PFSK-1 (cell line): ENCODE measurements around the gene B4GALNT4.

Experiments used
- FOXP2 ChIP-seq: optimal IDR thresholded peaks from 2 replicates; pipeline ENCODE3; 2011; ENCODE audit warnings: borderline replicate concordance, control low read depth, inconsistent platforms; ENCODE audit not compliant: insufficient read depth; ENCODE audit errors: extremely low read length, extremely low read depth
- POLR2AphosphoS5 ChIP-seq: IDR thresholded peaks from 2 replicates; pipeline ENCODE4 v1.6.1; 2012; ENCODE audit warnings: low read depth, mild to moderate bottlenecking, control low read depth, low read length, moderate library complexity
- REST ChIP-seq, 2 experiments: IDR thresholded peaks; 2 replicates each; pipeline versions ENCODE4 v1.6.1 to v1.8.0; 2011 to 2012; ENCODE audit warnings: low read depth in 2 of 2, low read length in 2 of 2, control low read depth in 1 of 2, inconsistent platforms in 1 of 2, mild to moderate bottlenecking in 1 of 2, moderate library complexity in 1 of 2; ENCODE audit not compliant: insufficient read depth in 1 of 2
- SIN3A ChIP-seq: IDR thresholded peaks from 2 replicates; pipeline ENCODE4 v1.6.1; 2012; ENCODE audit warnings: mild to moderate bottlenecking, low read length, moderate library complexity, borderline replicate concordance; ENCODE audit not compliant: insufficient read depth
- TAF1 ChIP-seq: IDR thresholded peaks from 2 replicates; pipeline ENCODE4 v1.6.1; 2012; ENCODE audit warnings: low read length, control low read depth, borderline replicate concordance; ENCODE audit not compliant: insufficient read depth

Gene B4GALNT4

GRCh38 chr11:425301-425700 is 56.0 kb downstream of the B4GALNT4 start:
- no peak for TF ChIP-seq TAF1
- TF ChIP-seq REST (IDR thresholded peaks at IDR 0.05; ENCODE audit: insufficient read depth in 1 of 2, low read depth in 2 of 2, low read length in 2 of 2): no peak
- TF ChIP-seq POLR2AphosphoS5: no peak
- no peak for TF ChIP-seq FOXP2
- no peak for TF ChIP-seq SIN3A

- no peak for TF ChIP-seq TAF1
- TF ChIP-seq SIN3A: no peak
- no peak for TF ChIP-seq POLR2AphosphoS5
- TF ChIP-seq FOXP2: no peak
- TF ChIP-seq REST (IDR thresholded peaks at IDR 0.05; ENCODE audit: insufficient read depth in 1 of 2, low read depth in 2 of 2, low read length in 2 of 2): no peak
Observed at GRCh38 chr11:426851-427250, 57.6 kb downstream of the B4GALNT4 start.

DNA sequence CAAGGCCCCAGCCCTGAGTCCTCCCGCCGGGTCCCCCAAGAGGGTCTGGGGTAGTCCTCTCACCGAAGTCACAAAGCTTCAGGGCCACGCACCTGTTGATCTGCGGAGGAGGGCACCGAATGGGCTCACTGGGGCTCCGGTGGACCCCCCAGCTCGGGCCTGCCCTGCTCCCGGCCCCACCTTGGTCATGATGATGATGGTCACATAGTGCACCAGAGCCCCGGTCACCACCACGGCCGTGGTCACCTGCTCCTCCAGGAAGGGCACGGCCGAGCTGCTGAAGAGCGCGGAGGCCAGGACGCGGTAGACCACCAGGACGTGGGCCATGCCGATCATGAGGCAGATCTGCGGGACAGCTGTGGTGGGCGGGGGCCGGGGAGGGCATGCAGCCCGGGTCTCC is 59.0 kb downstream of the B4GALNT4 start:
- TF ChIP-seq REST (IDR thresholded peaks at IDR 0.05; ENCODE audit: insufficient read depth in 1 of 2, low read depth in 2 of 2, low read length in 2 of 2) (no peak), POLR2AphosphoS5 (no peak), SIN3A (no peak)

- TF ChIP-seq POLR2AphosphoS5: no peak
- no peak for TF ChIP-seq SIN3A
- no peak for TF ChIP-seq REST (IDR thresholded peaks at IDR 0.05; ENCODE audit: insufficient read depth in 1 of 2, low read depth in 2 of 2, low read length in 2 of 2)
- TF ChIP-seq FOXP2: no peak
- no peak for TF ChIP-seq TAF1
Observed at GRCh38 chr11:429391-429790, 60.1 kb downstream of the B4GALNT4 start.

DNA sequence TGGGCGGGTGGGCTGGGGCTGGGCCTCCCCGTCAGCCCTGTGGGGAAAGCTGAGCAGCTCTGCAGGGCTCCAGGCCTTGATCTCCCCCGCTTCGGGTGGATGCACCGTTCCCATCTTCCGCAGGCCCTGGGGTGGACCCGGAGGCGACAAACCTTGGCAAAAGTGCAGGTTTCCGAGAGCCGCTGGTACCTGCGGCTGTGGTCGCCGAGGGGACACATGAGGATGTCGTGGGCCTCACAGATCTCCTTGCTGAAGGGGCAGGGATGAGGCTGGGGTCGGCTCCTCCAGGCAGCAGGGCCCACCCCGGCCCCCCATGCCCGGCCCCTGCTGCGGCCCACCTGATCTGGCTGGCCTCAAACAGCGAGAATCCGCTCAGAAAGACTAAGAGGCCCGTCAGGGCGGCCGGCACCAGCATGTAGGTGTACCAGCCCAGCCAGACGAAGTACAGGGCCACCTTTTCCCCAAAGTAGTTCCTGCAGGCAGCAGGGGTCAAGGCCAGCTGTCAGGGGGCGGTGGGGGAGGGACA is 60.7 kb downstream of the B4GALNT4 start:
- TF ChIP-seq FOXP2: no peak
- no peak for TF ChIP-seq POLR2AphosphoS5
- no peak for TF ChIP-seq TAF1
- TF ChIP-seq SIN3A: no peak
- TF ChIP-seq REST (IDR thresholded peaks at IDR 0.05; ENCODE audit: insufficient read depth in 1 of 2, low read depth in 2 of 2, low read length in 2 of 2): no peak
